Inferior parietal cortex (tissue), 1 donor: Measurements from ENCODE around the gene PRLR.
"Not testable (repeated sequence)": the region's sequence is repeated elsewhere in the genome, so short reads cannot be mapped to it uniquely, and the experiment has no call there.

Experiments used
- DNase-seq: peaks from one replicate; pipeline ENCODE4 v3.0.0-alpha.2; 2016; ENCODE audit errors: extremely low spot score

PRLR gene

GRCh38 chr5:35230038-35230611 lies at the start of gene PRLR:
Gene PRLR, minus strand, starts transcription at chr5:35230487. Its CDS starts 140,867 bp downstream, at chr5:35089620.
- peak; percentile 8 for DNase-seq

GRCh38 chr5:35274839-35275509 lies 44.7 kb upstream of the PRLR start:
- no peak for DNase-seq

GRCh38 chr5:35269006-35269405 lies 38.7 kb upstream of the PRLR start:
- no peak for DNase-seq

DNA sequence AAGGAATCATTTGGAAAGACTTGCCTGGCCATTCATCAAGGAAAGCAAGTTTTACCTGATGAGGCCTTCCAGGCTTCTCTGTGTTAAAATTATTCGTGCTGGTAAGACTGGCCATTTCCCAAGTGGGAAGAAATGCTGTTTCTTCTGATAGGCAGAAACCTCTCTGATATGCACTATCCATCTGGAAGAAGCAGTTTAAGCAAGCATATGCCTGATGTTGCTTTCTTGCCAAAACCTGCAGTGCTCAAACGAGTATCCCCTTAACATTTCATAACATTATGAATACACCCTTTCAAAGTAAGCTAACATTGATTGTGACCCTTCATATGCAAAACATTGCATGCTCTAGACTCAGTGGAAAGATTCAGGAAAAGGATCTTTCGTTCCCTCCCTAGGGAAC lies 36.0 kb upstream of the PRLR start:
- no peak for DNase-seq

GRCh38 chr5:35264509-35264908 lies 34.2 kb upstream of the PRLR start:
- DNase-seq = no peak

DNA sequence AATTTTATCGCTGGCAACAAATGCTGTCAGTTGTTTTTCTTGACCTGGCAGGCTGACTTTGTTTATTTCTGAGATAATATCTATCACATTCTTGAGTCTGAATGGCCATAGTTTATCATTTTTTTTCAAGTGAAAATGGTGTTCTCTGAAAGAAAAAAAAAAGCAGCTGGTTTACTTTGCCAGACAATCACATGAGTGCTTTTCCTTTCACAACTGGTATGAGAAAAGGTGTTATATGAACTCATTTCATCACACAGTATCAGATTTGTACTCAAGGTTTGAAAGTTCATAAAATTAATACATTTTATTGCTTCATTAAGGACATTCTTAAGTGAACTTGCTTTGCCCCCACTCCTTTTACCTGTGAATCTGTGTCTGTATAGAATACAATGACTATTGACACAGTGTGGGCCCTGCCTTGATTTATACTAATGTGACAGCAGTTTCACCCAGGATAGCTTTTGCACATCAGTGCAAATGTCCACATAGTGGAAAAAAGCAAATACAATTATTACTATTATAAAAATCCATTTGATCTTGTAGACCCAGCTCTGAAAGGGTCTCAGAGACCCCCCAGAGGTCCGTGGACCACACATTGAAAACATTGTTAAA lies 33.1 kb upstream of the PRLR start:
- DNase-seq = no peak

- DNase-seq = no peak
Measured at GRCh38 chr5:35253582-35253981, 23.3 kb upstream of the PRLR start.

DNA sequence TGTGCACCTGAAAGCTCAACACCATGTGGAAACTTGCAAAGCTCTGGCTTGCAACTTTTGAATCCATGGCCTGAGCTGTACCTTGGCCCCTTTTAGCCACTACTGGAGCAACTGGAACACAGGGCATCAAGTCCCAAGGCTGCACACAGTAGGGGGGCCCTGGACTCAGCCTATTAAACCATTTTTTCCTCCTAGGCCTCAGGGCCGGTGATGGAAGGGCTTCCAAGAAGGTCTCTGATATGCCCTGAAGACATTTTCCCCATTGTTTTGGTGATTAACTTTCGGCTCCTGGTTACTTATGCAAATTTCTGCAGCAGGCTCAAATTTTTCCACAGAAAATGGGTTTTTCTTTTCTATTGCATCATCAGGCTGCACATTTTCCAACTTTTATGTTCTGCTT lies 22.7 kb upstream of the PRLR start:
- no peak for DNase-seq

GRCh38 chr5:35248843-35249780 lies 18.8 kb upstream of the PRLR start:
- no peak for DNase-seq

DNA sequence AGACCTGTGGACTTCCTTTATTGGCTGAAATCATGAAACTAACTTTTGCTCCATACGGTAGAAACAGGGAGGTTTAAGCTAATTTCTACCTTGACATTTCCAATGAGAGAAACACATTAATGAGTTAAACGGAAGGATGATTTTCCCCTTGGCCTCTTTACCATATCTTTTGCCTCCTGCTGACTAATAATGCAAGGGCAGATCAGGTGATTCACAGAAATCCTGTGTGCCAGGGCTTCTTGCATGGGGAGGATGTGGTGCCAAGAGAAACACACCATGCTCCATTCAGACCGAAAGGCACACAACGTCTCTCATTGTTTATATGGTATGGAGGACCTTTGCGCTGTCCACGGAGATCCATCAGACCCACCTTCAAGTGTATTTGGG lies 17.4 kb upstream of the PRLR start:
- no peak for DNase-seq

GRCh38 chr5:35246900-35247647 lies 16.8 kb upstream of the PRLR start:
- peak; percentile 10 for DNase-seq

DNA sequence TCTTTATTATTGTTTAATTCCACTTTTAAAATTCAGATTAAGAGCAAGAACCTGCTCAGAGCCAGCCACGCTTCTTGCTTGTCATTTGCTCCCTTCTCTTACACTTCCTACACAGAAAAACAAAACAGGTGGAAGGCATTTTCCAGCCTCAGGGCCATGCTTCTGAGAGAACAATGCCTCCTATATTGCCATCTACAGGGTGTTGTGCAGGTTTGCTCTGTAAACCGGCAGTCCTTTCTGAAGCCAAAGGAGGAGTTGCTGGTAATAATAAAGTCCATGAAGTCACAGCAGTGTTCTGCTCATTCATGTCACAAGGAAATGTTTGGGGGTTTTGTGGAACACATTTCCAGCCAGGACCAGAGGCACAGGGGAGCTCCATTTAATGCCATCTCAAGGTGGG lies 16.1 kb upstream of the PRLR start:
- no peak for DNase-seq

DNA sequence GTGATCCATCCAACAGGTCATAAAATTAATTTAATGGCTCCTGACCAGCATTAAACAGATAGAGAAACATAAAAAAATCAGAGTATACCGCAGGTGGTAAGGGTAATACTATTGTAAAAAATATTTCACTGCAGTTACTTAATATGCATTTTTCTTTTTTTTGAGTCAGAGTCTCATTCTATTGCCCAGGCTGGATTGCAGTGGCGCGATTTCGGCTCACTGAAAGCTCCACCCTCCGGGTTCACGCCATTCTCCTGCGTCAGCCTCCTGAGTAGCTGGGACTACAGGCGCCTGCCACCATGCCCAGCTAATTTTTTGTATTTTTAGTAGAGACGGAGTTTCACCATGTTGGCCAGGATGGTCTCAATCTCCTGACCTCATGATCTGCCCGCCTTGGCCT lies 15.1 kb upstream of the PRLR start:
- not testable (repeated sequence) for DNase-seq

- DNase-seq = no peak
Measured at GRCh38 chr5:35244171-35244570, 13.9 kb upstream of the PRLR start.

GRCh38 chr5:35242702-35243258 lies 12.5 kb upstream of the PRLR start:
- DNase-seq = no peak

DNA sequence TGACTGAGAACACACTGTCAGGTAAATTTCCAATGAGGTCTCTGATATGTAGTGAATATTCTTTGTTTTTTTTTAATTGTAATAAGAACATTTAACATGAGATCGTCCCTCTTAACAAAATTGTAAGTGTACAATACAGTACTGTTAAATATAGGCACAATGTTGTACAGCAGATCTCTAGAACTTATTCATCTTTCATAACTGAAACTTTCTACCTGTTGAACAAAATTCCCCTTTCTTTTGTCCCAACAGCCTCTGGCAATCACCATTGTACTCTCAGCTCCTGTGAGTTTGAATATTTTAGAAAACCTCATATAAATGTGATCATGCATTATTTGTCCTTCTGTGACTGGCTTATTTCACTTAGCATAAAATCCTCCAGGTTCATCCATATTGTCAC lies 10.6 kb upstream of the PRLR start:
- no peak for DNase-seq

- DNase-seq = no peak
Measured at GRCh38 chr5:35239911-35240610, 9.8 kb upstream of the PRLR start.

DNA sequence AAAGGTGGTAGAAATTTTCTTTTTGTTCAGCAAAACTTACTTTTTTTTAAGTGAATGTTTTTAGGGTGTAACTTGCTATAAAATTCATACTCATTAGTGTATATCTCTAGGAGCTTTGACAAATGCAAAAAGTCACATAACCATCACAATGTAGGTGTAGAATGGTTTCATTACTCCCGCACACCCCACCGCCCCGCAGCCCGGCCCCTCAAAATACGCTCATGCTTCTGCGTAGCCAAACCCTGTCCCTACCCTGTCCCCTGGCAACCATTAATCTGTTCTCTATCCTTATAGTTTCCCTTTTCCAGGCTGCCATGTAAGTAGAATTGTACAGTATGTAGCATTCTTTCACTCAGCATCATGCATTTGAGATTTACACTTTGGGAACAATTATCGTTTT lies 9.2 kb upstream of the PRLR start:
- DNase-seq = no peak

DNA sequence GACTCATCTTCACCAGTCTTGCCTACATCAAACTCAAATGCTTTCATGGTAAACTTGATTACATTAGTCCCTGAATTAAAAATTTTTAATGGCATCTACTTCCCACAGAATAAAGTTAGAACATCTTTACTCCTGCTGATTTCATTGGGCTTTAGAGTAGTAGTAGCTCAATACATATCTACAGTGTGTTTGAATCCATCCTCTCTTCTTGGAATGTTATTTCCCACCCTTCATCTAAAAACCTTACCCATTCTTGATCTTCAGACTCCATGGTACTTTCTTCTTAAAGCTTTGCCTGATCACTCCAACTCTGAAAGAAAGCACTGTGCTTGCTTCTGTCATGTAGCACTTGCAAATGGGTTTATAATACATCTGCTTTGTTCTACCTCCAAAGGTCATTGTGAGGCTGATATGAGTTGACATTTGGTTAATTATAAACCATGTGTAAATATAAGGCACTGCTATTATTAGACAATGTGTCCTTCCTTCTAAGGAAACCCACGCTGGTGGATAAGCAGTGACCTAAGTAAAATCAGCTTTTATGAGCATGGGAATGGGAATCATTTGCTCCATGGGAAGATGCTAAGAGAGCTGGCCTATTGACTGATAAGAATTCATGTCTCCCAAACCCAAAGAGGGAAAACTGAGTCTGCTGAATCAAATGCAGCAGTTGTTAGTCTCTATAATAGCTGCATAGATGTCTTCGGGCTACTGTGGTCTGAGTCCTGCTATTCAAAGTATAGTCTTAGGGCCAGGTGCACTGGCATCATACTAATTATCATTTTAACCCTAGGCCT lies 7.5 kb upstream of the PRLR start:
- no peak for DNase-seq

- no peak for DNase-seq
Measured at GRCh38 chr5:35236770-35237169, 6.5 kb upstream of the PRLR start.
